IMR-90 (cell line): ENCODE results near the gene DOCK1. TPM values are rescaled to one million over a fixed set of nuclear protein-coding genes. Genes with fewer than 3 reads are reported as not detected.

Source experiments
- ATAC-seq: fragments of 200-7000 bp; cut with Tn5 transposase; 2 replicates; pipeline ENCODE4 v1.9.1; 2020; ENCODE audit warnings: low read depth, mild to moderate bottlenecking, moderate library complexity
- BruUV-seq: library from RNA; stranded (reverse); fragments of 400-500 nt; replicated peaks from 2 replicates; lab custom pipeline; 2021; lab: Mats Ljungman, UMichigan
- CTCF ChIA-PET: fragments of 300-600 bp; formaldehyde crosslinking; extraction: SDS; loops from one replicate; lab custom pipeline; 2021; ENCODE audit warnings: antibody characterized with exemption; lab: Yijun Ruan, JAX
- POLR2A ChIA-PET: fragments of 300-600 bp; sonication (Branson Sonifier 250); formaldehyde crosslinking; loops from one replicate; lab custom pipeline; 2022; ENCODE audit warnings: antibody characterized with exemption; ENCODE audit not compliant: unreplicated experiment; lab: Charles Lee
- DNase-seq: peaks from one replicate; pipeline ENCODE4 v3.0.0; 2013
- H2AFZ ChIP-seq: replicated peaks from 2 replicates; pipeline ENCODE3; 2013; ENCODE audit warnings: low read length, mild to moderate bottlenecking; ENCODE audit not compliant: poor library complexity
- H2AK5ac ChIP-seq: 2 replicates; pipeline ENCODE4 v1.6.1; 2013; ENCODE audit warnings: low read depth, low read length, inconsistent platforms
- H2AK9ac ChIP-seq: replicated peaks from 2 replicates; pipeline ENCODE3; 2013; ENCODE audit warnings: mild to moderate bottlenecking, low read depth, low read length, moderate library complexity; ENCODE audit not compliant: poor library complexity
- H2BK120ac ChIP-seq: 2 replicates; pipeline ENCODE4 v1.6.1; 2013; ENCODE audit warnings: low read depth, low read length, inconsistent platforms
- H2BK15ac ChIP-seq: 3 replicates; pipeline ENCODE4 v1.6.1; 2013; ENCODE audit warnings: low read depth, low read length, inconsistent platforms
- H2BK20ac ChIP-seq: 2 replicates; pipeline ENCODE4 v1.6.1; 2013; ENCODE audit warnings: low read depth, mild to moderate bottlenecking, inconsistent platforms, low read length, moderate library complexity
- H2BK5ac ChIP-seq: 2 replicates; pipeline ENCODE4 v1.6.1; 2013; ENCODE audit warnings: mild to moderate bottlenecking, low read depth, low read length, inconsistent platforms; ENCODE audit not compliant: poor library complexity, severe bottlenecking
- H3K14ac ChIP-seq: replicated peaks from 2 replicates; pipeline ENCODE4 v1.6.1; 2013; ENCODE audit warnings: low read depth, low read length, inconsistent platforms
- H3K18ac ChIP-seq: 2 replicates; pipeline ENCODE4 v1.6.1; 2013; ENCODE audit warnings: low read depth, low read length, control low read depth
- H3K23ac ChIP-seq: 2 replicates; pipeline ENCODE4 v1.6.1; 2013; ENCODE audit warnings: low read depth, low read length, inconsistent platforms
- H3K27ac ChIP-seq: 2 replicates; pipeline ENCODE4 v1.5.1; 2013; ENCODE audit warnings: mild to moderate bottlenecking, control low read depth, low read length; ENCODE audit not compliant: insufficient read depth
- H3K27me3 ChIP-seq: 2 replicates; pipeline ENCODE4 v1.6.1; 2013; ENCODE audit warnings: low read length; ENCODE audit not compliant: control insufficient read depth, insufficient read depth
- H3K36me3 ChIP-seq: 2 replicates; pipeline ENCODE4 v1.6.1; 2013; ENCODE audit warnings: low read length, mixed read lengths; ENCODE audit not compliant: control insufficient read depth, insufficient read depth
- H3K4ac ChIP-seq: 2 replicates; pipeline ENCODE4 v1.6.1; 2013; ENCODE audit warnings: low read depth, low read length, inconsistent platforms
- H3K4me1 ChIP-seq: 2 replicates; pipeline ENCODE4 v1.6.1; 2013; ENCODE audit warnings: low read length, mixed read lengths; ENCODE audit not compliant: control insufficient read depth, insufficient read depth
- H3K4me2 ChIP-seq: 2 replicates; pipeline ENCODE4 v1.6.1; 2013; ENCODE audit warnings: low read depth, mild to moderate bottlenecking, control low read depth, low read length, moderate library complexity
- H3K4me3 ChIP-seq: 2 replicates; pipeline ENCODE4 v1.5.1; 2013; ENCODE audit warnings: low read depth, mild to moderate bottlenecking, control low read depth, low read length, moderate library complexity; ENCODE audit not compliant: insufficient read depth
- H3K56ac ChIP-seq: 2 replicates; pipeline ENCODE4 v1.6.1; 2013; ENCODE audit warnings: low read length, inconsistent platforms; ENCODE audit not compliant: insufficient read depth; ENCODE audit errors: extremely low read depth
- H3K79me1 ChIP-seq, 2 experiments: 2 replicates each; pipeline ENCODE4 v1.6.1; 2013; ENCODE audit warnings: low read length in 2 of 2, inconsistent platforms in 1 of 2, low read depth in 1 of 2
- H3K9ac ChIP-seq: 2 replicates; pipeline ENCODE4 v1.6.1; 2013; ENCODE audit warnings: low read depth, low read length, control low read depth
- H3K9me1 ChIP-seq: 2 replicates; pipeline ENCODE4 v1.6.1; 2013; ENCODE audit warnings: low read length, inconsistent platforms; ENCODE audit not compliant: insufficient read depth
- H3K9me3 ChIP-seq: 2 replicates; pipeline ENCODE4 v1.6.1; 2013; ENCODE audit warnings: low read length; ENCODE audit not compliant: control insufficient read depth, insufficient read depth
- H4K20me1 ChIP-seq: 2 replicates; pipeline ENCODE4 v1.6.1; 2013; ENCODE audit warnings: low read length, inconsistent platforms; ENCODE audit not compliant: insufficient read depth
- H4K5ac ChIP-seq: 2 replicates; pipeline ENCODE4 v1.6.1; 2013; ENCODE audit warnings: mild to moderate bottlenecking, low read depth, low read length, control low read depth
- H4K8ac ChIP-seq, 2 experiments: 2 replicates each; pipeline ENCODE4 v1.6.1; 2013; ENCODE audit warnings: low read depth in 2 of 2, low read length in 2 of 2, control low read depth in 1 of 2, inconsistent platforms in 1 of 2
- H4K91ac ChIP-seq: 2 replicates; pipeline ENCODE4 v1.6.1; 2013; ENCODE audit warnings: low read depth, low read length, inconsistent platforms; ENCODE audit not compliant: insufficient read depth
- BHLHE40 ChIP-seq: fragments of 150-350 bp; IDR thresholded peaks from 2 replicates; pipeline ENCODE4 v1.6.1; 2016; ENCODE audit warnings: mild to moderate bottlenecking, low read depth, low read length
- CEBPB ChIP-seq: IDR thresholded peaks from 2 replicates; pipeline ENCODE4 v1.6.1; 2012; ENCODE audit warnings: low read depth, low read length, improper control_type of control experiment
- CHD1 ChIP-seq: IDR thresholded peaks from 2 replicates; pipeline ENCODE4 v1.6.1; 2012; ENCODE audit warnings: low read depth, low read length, improper control_type of control experiment
- CTCF ChIP-seq: conservative IDR thresholded peaks from 2 replicates; pipeline ENCODE4 v1.5.1; 2012; ENCODE audit warnings: mild to moderate bottlenecking, low read depth, low read length, improper control_type of control experiment
- ELK1 ChIP-seq: fragments of 150-350 bp; IDR thresholded peaks from 2 replicates; pipeline ENCODE4 v1.6.1; 2016; ENCODE audit warnings: low read depth, mild to moderate bottlenecking, low read length, moderate library complexity, borderline replicate concordance
- FOS ChIP-seq: fragments of 150-350 bp; IDR thresholded peaks from 2 replicates; pipeline ENCODE4 v1.6.1; 2016; ENCODE audit warnings: low read depth, low read length
- MAFK ChIP-seq: IDR thresholded peaks from 2 replicates; pipeline ENCODE4 v1.6.1; 2012; ENCODE audit warnings: low read depth, low read length, improper control_type of control experiment
- MAZ ChIP-seq: IDR thresholded peaks from 2 replicates; pipeline ENCODE4 v1.6.1; 2012; ENCODE audit warnings: low read depth, mild to moderate bottlenecking, low read length, improper control_type of control experiment, moderate library complexity, borderline replicate concordance
- MXI1 ChIP-seq: IDR thresholded peaks from 2 replicates; pipeline ENCODE4 v1.6.1; 2012; ENCODE audit warnings: low read depth, mild to moderate bottlenecking, low read length, moderate library complexity, borderline replicate concordance
- NFE2L2 ChIP-seq: fragments of 150-350 bp; IDR thresholded peaks from 2 replicates; pipeline ENCODE4 v1.6.1; 2016; ENCODE audit warnings: low read depth, mild to moderate bottlenecking, low read length
- POLR2A ChIP-seq: IDR thresholded peaks from 2 replicates; pipeline ENCODE4 v1.6.1; 2012; ENCODE audit warnings: mild to moderate bottlenecking, low read depth, low read length
- RAD21 ChIP-seq: IDR thresholded peaks from 2 replicates; pipeline ENCODE4 v1.6.1; 2012; ENCODE audit warnings: low read length, improper control_type of control experiment
- RCOR1 ChIP-seq: IDR thresholded peaks from 2 replicates; pipeline ENCODE4 v1.6.1; 2012; ENCODE audit warnings: mild to moderate bottlenecking, low read length, improper control_type of control experiment; ENCODE audit not compliant: insufficient replicate concordance
- RFX5 ChIP-seq: IDR thresholded peaks from 2 replicates; pipeline ENCODE4 v1.8.0; 2012; ENCODE audit warnings: low read depth, mild to moderate bottlenecking, low read length, moderate library complexity
- SMC3 ChIP-seq: fragments of 150-350 bp; IDR thresholded peaks from 2 replicates; pipeline ENCODE4 v1.6.1; 2016; ENCODE audit warnings: low read depth, mild to moderate bottlenecking, antibody characterized with exemption, low read length, moderate library complexity
- USF2 ChIP-seq: fragments of 150-350 bp; IDR thresholded peaks from 2 replicates; pipeline ENCODE4 v1.6.1; 2017; ENCODE audit warnings: mild to moderate bottlenecking, antibody characterized with exemption, low read length, low read depth
- WGBS, 2 experiments: methylation state at CpG; one replicate each; pipeline versions ENCODE4 v1.1.5 to v1.1.7; 2013; ENCODE audit warnings: missing lambda C conversion rate in 2 of 2; ENCODE audit not compliant: insufficient read length in 1 of 2; ENCODE audit errors: extremely low coverage in 2 of 2; 5-methylcytosine and 5-hydroxymethylcytosine counted together
- dilution Hi-C: fragments of 300-500 bp; cut with HindIII; formaldehyde crosslinking; loops from one replicate; pipeline ENCODE4 v1.14.3; 2018; ENCODE audit warnings: low sequenced_read_pairs; ENCODE audit not compliant: unreplicated experiment
- in situ Hi-C: fragments of 300-500 bp; cut with MboI; formaldehyde crosslinking; loops from 3 replicates; pipeline ENCODE4 v1.14.3; 2019; ENCODE audit warnings: low sequenced_read_pairs, inconsistent platforms, mixed read lengths
- intact Hi-C: fragments of 100-400 bp; cut with micrococcal nuclease; formaldehyde crosslinking; loops from 2 replicates; pipeline ENCODE4 v1.10.0; 2022
- polyA plus RNA-seq, 3 experiments: library from polyadenylated mRNA; depleted of rRNA; stranded (reverse); fragments of >200 nt; gene quantifications; 2 replicates each; pipeline ENCODE4 v1.2.3, GENCODE V29; 2012; ENCODE audit warnings: low replicate concordance in 1 of 3
- total RNA-seq: library from RNA; depleted of rRNA; stranded (reverse); fragments of >200 nt; gene quantifications from 2 replicates; pipeline ENCODE4 v1.2.3, GENCODE V29; 2012

Gene DOCK1
- total and polyA plus RNA-seq, 2 of the 4 experiments (the other 2 are of a cell fraction), result 28.2 to 71.0 TPM

GRCh38 chr10:126908729-126909128, 3.5 kb downstream of the DOCK1 start:
- Histone ChIP-seq H2AK9ac (no peak overlapping the region), H3K9ac (no peak overlapping the region), H4K20me1 (peaks cover 69% of the 10 kb centered on the region), H2BK120ac (no peak overlapping the region), H4K91ac (no peak overlapping the region), H4K5ac (no peak overlapping the region), H3K9me1 (peaks cover 41% of the 10 kb centered on the region), H3K4me1 (peaks cover 21% of the 10 kb centered on the region), H3K27ac (no peak overlapping the region), H3K27me3 (no peaks in the 10 kb centered on the region), H3K4ac (no peak overlapping the region), H3K79me1 (peaks cover 29 to 79% of the 10 kb centered on the region in 2 experiments), H2BK20ac (no peak overlapping the region), H3K56ac (no peak overlapping the region), H3K18ac (no peak overlapping the region), H2BK5ac (no peak overlapping the region), H3K4me3 (no peak overlapping the region), H3K14ac (no peak overlapping the region; the same call in 1 of the 2 replicates), H2BK15ac (0 out of 3 replicates have a peak overlapping the region, but pooled peaks have one; percentile 36), H2AK5ac (no peak overlapping the region), H3K9me3 (no peaks in the 10 kb centered on the region), H3K36me3 (peaks cover 6% of the 10 kb centered on the region), H4K8ac (no peak overlapping the region), H2AFZ (no peak overlapping the region), H3K4me2 (no peak overlapping the region; the same call in 1 of the 2 replicates), H3K23ac (no peak overlapping the region)
- TF ChIP-seq MAFK (no peak), RAD21 (no peak), CTCF (no peak), FOS (no peak), MAZ (no peak), BHLHE40 (no peak), SMC3 (no peak), ELK1 (no peak), RCOR1 (no peak), RFX5 (no peak), NFE2L2 (no peak), CHD1 (no peak), USF2 (no peak), MXI1 (no peak), POLR2A (no peak), CEBPB (no peak)
- 50% methylated on average over 1 of the region's 7 CpGs; no CpG with 5 or more reads in 1 of the 2 experiments for WGBS, 2 experiments
- CTCF ChIA-PET, result no interaction called here
- dilution Hi-C loops, result no loop called here
- DNase-seq (no peak), ATAC-seq (no peak)
- BruUV-seq, result no TSS peak
- intact Hi-C loops, result loop anchor here (5.0 to 10.0 kb wide), 2 partner anchors 239 to 496 kb away; no protein-coding TSS in a partner anchor
- in situ Hi-C loops, result no loop called here
- POLR2A ChIA-PET, result interaction anchor here (0.6 kb wide), 1 partner anchor 36 kb away, joined by 3 read pairs; no protein-coding TSS in a partner anchor
